GM13976 (cell line): Measurements from ENCODE around the gene SH3BP5L.
A peak's percentile ranks its signal among the peaks of the same experiment; 100 is the strongest.

ENCODE experiments used
- DNase-seq: peaks from one replicate; pipeline ENCODE4 v3.0.0; 2012; ENCODE audit warnings: low spot score
- CTCF ChIP-seq: IDR thresholded peaks from 2 replicates; pipeline ENCODE4 v1.5.1; 2012; ENCODE audit warnings: borderline replicate concordance, mild to moderate bottlenecking; ENCODE audit not compliant: insufficient read depth; ENCODE audit errors: extremely low read depth, missing control alignments, control extremely low read depth
- in situ Hi-C: fragments of 300-500 bp; cut with MboI; formaldehyde crosslinking; loops from one replicate; pipeline ENCODE4 v1.12.0; 2022; ENCODE audit warnings: low sequenced_read_pairs, mixed read lengths, inconsistent platforms; ENCODE audit not compliant: unreplicated experiment

Gene SH3BP5L

GRCh38 chr1:248862695-248862997 is 36.9 kb upstream of the SH3BP5L start:
- no peak for TF ChIP-seq CTCF
- no peak for DNase-seq

GRCh38 chr1:248861616-248862015 is 35.9 kb upstream of the SH3BP5L start:
- in situ Hi-C loops, result no loop called here

More at GRCh38 chr1:248862695-248862997, 36.9 kb upstream of the SH3BP5L start:
- in situ Hi-C loops, result no loop called here

GRCh38 chr1:248860007-248860406 is 34.3 kb upstream of the SH3BP5L start:
- no peak for DNase-seq
- in situ Hi-C loops, result no loop called here
- TF ChIP-seq CTCF, result no peak

More at GRCh38 chr1:248861616-248862015, 35.9 kb upstream of the SH3BP5L start:
- TF ChIP-seq CTCF, result no peak
- DNase-seq, result no peak

- in situ Hi-C loops, result no loop called here
- TF ChIP-seq CTCF, result no peak
- peak; percentile 98 for DNase-seq
These were observed 33.5 kb upstream of the SH3BP5L start, which contains the start of gene ZNF692 for GRCh38 chr1:248858891-248859889. Gene ZNF692, minus strand, starts transcription at chr1:248859085. Its CDS starts 776 bp downstream, at chr1:248858309.

- peak; percentile 62 for TF ChIP-seq CTCF
- in situ Hi-C loops, result no loop called here
- peak; percentile 83 for DNase-seq
These were observed 32.6 kb upstream of the SH3BP5L start for GRCh38 chr1:248858096-248858890.

- in situ Hi-C loops, result no loop called here
- no peak for DNase-seq
- no peak for TF ChIP-seq CTCF
These were observed 32.0 kb upstream of the SH3BP5L start for GRCh38 chr1:248857749-248858095.
